DOHH2 (cell line): ENCODE results near the gene RPTOR.

Experiments
- EZH2phosphoT487 ChIP-seq: fragments of 200-600 bp; sonication (generic); IDR thresholded peaks from 2 replicates; pipeline ENCODE4 v1.6.1; 2017; ENCODE audit warnings: borderline replicate concordance, mild to moderate bottlenecking, antibody characterized with exemption, low read length, moderate library complexity, mixed read lengths
- TF ChIP-seq, protein P1 (sequence below): fragments of 200-600 bp; sonication (generic); IDR thresholded peaks from one replicate; pipeline ENCODE4 v1.5.1; 2014; ENCODE audit warnings: antibody characterized with exemption, mild to moderate bottlenecking, low read depth, low read length; ENCODE audit not compliant: poor library complexity, severe bottlenecking

- TF ChIP-seq, protein P1, sequence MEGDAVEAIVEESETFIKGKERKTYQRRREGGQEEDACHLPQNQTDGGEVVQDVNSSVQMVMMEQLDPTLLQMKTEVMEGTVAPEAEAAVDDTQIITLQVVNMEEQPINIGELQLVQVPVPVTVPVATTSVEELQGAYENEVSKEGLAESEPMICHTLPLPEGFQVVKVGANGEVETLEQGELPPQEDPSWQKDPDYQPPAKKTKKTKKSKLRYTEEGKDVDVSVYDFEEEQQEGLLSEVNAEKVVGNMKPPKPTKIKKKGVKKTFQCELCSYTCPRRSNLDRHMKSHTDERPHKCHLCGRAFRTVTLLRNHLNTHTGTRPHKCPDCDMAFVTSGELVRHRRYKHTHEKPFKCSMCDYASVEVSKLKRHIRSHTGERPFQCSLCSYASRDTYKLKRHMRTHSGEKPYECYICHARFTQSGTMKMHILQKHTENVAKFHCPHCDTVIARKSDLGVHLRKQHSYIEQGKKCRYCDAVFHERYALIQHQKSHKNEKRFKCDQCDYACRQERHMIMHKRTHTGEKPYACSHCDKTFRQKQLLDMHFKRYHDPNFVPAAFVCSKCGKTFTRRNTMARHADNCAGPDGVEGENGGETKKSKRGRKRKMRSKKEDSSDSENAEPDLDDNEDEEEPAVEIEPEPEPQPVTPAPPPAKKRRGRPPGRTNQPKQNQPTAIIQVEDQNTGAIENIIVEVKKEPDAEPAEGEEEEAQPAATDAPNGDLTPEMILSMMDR = no peak
- TF ChIP-seq EZH2phosphoT487 = no peak
These were observed 63.7 kb downstream of the RPTOR start for GRCh38 chr17:80608326-80608725.
